Measurements from ENCODE around the gene HEXA. TPM values are rescaled to one million over a fixed set of nuclear protein-coding genes. Genes with fewer than 3 reads are reported as not detected.
A peak's percentile ranks its signal among the peaks of the same experiment; 100 is the strongest.

The HEXA gene
- total RNA-seq, 2 donors from 2014 or later: 67.1 to 97.3 TPM

GRCh38 chr15:72313448-72313840 lies 62.4 kb downstream of the HEXA start:
- DNase-seq: no peak
- H3K9ac ChIP-seq (ENCODE audit: low read depth in 2 of 2, low read length in 2 of 2): no peak overlapping the region
- H3K4me3 ChIP-seq: no peak overlapping the region
- no peaks in the 10 kb centered on the region for H3K27me3 ChIP-seq
- intact Hi-C loops (cut with DNase I): no loop called here
- no peaks in the 10 kb centered on the region for H3K9me3 ChIP-seq
- no peaks in the 10 kb centered on the region for H3K4me1 ChIP-seq
- no peak overlapping the region for H3K27ac ChIP-seq
- H3K36me3 ChIP-seq: no peaks in the 10 kb centered on the region
- TF ChIP-seq, protein P1, sequence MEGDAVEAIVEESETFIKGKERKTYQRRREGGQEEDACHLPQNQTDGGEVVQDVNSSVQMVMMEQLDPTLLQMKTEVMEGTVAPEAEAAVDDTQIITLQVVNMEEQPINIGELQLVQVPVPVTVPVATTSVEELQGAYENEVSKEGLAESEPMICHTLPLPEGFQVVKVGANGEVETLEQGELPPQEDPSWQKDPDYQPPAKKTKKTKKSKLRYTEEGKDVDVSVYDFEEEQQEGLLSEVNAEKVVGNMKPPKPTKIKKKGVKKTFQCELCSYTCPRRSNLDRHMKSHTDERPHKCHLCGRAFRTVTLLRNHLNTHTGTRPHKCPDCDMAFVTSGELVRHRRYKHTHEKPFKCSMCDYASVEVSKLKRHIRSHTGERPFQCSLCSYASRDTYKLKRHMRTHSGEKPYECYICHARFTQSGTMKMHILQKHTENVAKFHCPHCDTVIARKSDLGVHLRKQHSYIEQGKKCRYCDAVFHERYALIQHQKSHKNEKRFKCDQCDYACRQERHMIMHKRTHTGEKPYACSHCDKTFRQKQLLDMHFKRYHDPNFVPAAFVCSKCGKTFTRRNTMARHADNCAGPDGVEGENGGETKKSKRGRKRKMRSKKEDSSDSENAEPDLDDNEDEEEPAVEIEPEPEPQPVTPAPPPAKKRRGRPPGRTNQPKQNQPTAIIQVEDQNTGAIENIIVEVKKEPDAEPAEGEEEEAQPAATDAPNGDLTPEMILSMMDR (IDR thresholded peaks at IDR 0.05): no peak

DNA sequence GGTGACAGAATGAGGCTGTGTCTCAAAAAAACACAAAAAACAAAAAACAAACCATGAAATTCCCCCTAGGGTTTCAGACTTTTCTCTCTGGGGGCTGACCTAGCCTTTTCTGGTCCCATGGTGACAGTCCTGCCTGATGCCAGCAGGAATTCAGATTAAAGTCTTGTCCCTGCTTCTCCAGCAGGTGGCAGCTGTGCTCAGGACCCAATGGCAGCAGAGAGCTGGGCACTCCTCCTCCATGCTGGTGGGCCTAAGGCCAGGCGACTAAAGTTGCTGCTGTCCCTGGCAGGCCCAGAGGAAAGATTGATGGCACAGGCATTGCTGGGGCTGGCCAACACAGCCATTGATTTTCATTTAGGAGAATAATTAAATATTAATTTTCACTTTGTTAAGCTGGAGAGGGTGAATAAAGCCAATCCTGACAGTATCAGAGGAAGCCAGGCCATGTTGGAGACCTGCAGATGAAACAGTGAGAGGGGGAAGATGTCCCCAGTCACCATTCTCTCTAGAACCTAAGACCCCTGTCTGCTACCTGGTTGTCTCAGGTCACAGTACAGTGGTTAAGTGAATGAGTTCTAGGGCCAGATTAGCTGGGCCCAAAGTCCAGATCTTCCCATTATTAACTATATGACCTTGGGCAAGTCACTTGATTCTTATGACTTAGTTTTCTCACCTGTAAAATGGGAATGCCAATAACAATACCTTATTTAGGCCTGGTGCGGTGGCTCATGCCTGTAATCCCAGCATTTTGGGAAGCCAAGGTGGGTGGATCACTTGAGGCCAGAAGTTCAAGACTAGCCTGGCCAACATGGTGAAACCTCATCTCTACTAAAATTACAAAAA lies 63.0 kb downstream of the HEXA start:
- no peaks in the 10 kb centered on the region for H3K27me3 ChIP-seq
- H3K9ac ChIP-seq (ENCODE audit: low read depth in 2 of 2, low read length in 2 of 2): peak overlapping the region in 1 of 2 donors; percentile 24
- TF ChIP-seq, protein P1 (IDR thresholded peaks at IDR 0.05): peak; percentile 69
- H3K4me1 ChIP-seq: no peaks in the 10 kb centered on the region
- intact Hi-C loops (cut with DNase I): no loop called here
- DNase-seq: peak; percentile 64
- no peak overlapping the region for H3K27ac ChIP-seq
- H3K9me3 ChIP-seq: no peaks in the 10 kb centered on the region
- H3K4me3 ChIP-seq: no peak overlapping the region
- no peaks in the 10 kb centered on the region for H3K36me3 ChIP-seq

DNA sequence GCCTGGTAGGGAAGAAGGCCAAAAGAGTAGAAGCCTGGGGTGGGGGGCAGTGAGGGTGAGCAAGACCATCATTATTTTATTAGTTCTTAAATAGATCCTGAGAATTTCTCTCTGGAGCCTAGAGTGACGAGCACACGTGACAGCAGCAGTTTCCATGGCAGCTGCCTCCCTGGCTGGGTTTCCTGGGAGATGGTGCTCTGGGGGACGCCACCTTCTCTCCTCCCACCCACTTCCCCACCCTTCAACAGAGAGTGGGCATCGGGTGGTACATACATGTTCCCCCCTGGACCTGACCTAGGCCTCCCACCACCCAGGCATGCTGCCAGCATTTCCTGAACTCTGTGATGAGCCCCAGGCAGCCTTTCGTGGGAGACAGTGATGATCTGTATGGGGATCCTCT lies 68.8 kb downstream of the HEXA start:
- Histone ChIP-seq H3K9me3 (no peaks in the 10 kb centered on the region), H3K4me3 (no peak overlapping the region), H3K36me3 (no peaks in the 10 kb centered on the region), H3K4me1 (no peaks in the 10 kb centered on the region), H3K27me3 (no peaks in the 10 kb centered on the region), H3K27ac (no peak overlapping the region), H3K9ac (ENCODE audit: low read depth in 2 of 2, low read length in 2 of 2) (no peak overlapping the region)
- DNase-seq: no peak
- TF ChIP-seq, protein P1 (IDR thresholded peaks at IDR 0.05): no peak
- intact Hi-C loops (cut with DNase I): no loop called here

- intact Hi-C loops (cut with DNase I): no loop called here
- H3K27me3 ChIP-seq: no peaks in the 10 kb centered on the region
- H3K36me3 ChIP-seq: no peaks in the 10 kb centered on the region
- no peak overlapping the region for H3K4me3 ChIP-seq
- TF ChIP-seq, protein P1 (IDR thresholded peaks at IDR 0.05): no peak
- DNase-seq: no peak
- H3K9ac ChIP-seq (ENCODE audit: low read depth in 2 of 2, low read length in 2 of 2): no peak overlapping the region
- H3K9me3 ChIP-seq: no peaks in the 10 kb centered on the region
- no peaks in the 10 kb centered on the region for H3K4me1 ChIP-seq
- H3K27ac ChIP-seq: no peak overlapping the region
Observed at GRCh38 chr15:72306211-72306785, 69.5 kb downstream of the HEXA start.

DNA sequence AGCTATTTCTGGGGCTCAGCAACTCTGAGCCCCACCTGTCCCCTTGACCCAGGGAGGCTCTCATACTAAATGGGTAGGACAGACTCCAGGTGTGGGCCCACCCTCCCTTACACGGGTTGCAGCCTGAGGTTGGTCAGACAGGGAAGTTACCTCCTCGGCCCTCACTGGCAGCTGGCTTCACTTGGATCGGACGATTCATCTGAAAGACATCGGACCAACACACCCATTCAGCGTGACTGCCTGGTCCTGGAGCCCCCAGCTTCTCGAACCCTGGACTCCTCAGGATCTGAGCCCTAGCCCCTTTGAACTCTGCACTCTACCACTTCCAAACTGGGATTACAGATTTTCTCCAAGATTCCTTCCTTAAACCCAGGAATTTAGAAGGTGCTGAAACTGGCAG lies 71.2 kb downstream of the HEXA start:
- Histone ChIP-seq H3K9ac (ENCODE audit: low read depth in 2 of 2, low read length in 2 of 2) (no peak overlapping the region), H3K36me3 (no peaks in the 10 kb centered on the region), H3K9me3 (no peaks in the 10 kb centered on the region), H3K27ac (no peak overlapping the region), H3K4me1 (no peaks in the 10 kb centered on the region), H3K4me3 (no peak overlapping the region), H3K27me3 (no peaks in the 10 kb centered on the region)
- TF ChIP-seq, protein P1 (IDR thresholded peaks at IDR 0.05): no peak
- intact Hi-C loops (cut with DNase I): no loop called here
- no peak for DNase-seq
